Uterus (tissue), 2 donors: ENCODE measurements around the gene SYMPK.

ENCODE experiments used
- POLR2A ChIP-seq, 2 donors: fragments of 450-650 bp; IDR thresholded peaks; one replicate each; pipeline ENCODE4 v1.6.1; 2016; ENCODE audit warnings: antibody characterized with exemption in 2 of 2, mild to moderate bottlenecking in 1 of 2, moderate library complexity in 1 of 2
- TF ChIP-seq, protein P1 (sequence below), 4 experiments: fragments of 200-600 bp in 2 of 4; fragments of 450-650 bp in 2 of 4; sonication (generic) in 2 of 4; IDR thresholded peaks; one replicate each; pipeline ENCODE4 v1.5.1; 2016 to 2019; ENCODE audit warnings: antibody characterized with exemption in 4 of 4, mild to moderate bottlenecking in 2 of 4, moderate library complexity in 1 of 4

DNA sequence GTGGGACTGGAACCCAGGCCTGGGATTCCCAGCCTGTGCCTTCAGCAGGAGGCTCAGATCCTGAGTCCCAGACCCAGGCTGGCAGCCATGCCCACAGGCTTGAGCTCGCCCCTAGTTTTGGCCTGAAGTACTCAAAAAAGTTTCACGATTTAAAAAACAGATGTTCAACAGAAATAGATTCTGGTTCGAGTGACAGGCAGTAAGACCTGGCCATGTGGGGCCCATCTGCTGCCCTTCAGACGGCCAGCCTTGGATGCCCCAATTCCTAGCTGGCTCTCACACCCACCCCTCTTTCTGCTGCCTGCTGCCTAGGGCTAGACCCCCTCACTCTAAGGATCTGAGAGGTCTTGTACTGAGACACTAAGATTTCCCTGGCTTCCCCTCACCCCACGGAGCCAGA is 77.8 kb downstream of the SYMPK start:
- TF ChIP-seq POLR2A (IDR thresholded peaks at IDR 0.05), result no peak
- TF ChIP-seq, protein P1, sequence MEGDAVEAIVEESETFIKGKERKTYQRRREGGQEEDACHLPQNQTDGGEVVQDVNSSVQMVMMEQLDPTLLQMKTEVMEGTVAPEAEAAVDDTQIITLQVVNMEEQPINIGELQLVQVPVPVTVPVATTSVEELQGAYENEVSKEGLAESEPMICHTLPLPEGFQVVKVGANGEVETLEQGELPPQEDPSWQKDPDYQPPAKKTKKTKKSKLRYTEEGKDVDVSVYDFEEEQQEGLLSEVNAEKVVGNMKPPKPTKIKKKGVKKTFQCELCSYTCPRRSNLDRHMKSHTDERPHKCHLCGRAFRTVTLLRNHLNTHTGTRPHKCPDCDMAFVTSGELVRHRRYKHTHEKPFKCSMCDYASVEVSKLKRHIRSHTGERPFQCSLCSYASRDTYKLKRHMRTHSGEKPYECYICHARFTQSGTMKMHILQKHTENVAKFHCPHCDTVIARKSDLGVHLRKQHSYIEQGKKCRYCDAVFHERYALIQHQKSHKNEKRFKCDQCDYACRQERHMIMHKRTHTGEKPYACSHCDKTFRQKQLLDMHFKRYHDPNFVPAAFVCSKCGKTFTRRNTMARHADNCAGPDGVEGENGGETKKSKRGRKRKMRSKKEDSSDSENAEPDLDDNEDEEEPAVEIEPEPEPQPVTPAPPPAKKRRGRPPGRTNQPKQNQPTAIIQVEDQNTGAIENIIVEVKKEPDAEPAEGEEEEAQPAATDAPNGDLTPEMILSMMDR (IDR thresholded peaks at IDR 0.05), result no peak
